ENCODE data around the gene ZBTB11. TPM values are rescaled to one million over a fixed set of nuclear protein-coding genes. Genes with fewer than 3 reads are reported as not detected.

The ZBTB11 gene
- polyA plus RNA-seq, 1 of the 3 experiments (the other 2 are of a cell fraction) = 4.9 TPM

GRCh38 chr3:101660714-101661113 is 16.2 kb downstream of the ZBTB11 start:
- Histone ChIP-seq H3K4me3 (ENCODE audit: low read depth in 2 of 2, low read length in 1 of 2) (no peak overlapping the region), H3K9me3 (no peaks in the 10 kb centered on the region), H3K79me2 (ENCODE audit: insufficient read depth) (no peaks in the 10 kb centered on the region), H4K20me1 (ENCODE audit: insufficient read depth) (no peaks in the 10 kb centered on the region), H3F3A (replicated peaks; ENCODE audit: insufficient read depth) (no peaks in the 10 kb centered on the region), H3K36me3 (replicated peaks in 1 of 2; ENCODE audit: control insufficient read depth in 1 of 2, insufficient read depth in 2 of 2, low read length in 1 of 2) (peaks cover 43 to 64% of the 10 kb centered on the region in 2 experiments), H3K9me2 (no peaks in the 10 kb centered on the region), H3K27ac (ENCODE audit: low read depth in 2 of 2, low read length in 1 of 2) (no peak overlapping the region), H3K9ac (no peak overlapping the region), H3K27me3 (ENCODE audit: insufficient read depth) (no peaks in the 10 kb centered on the region), H3K4me2 (no peak overlapping the region), H2AFZ (ENCODE audit: low read depth) (no peak overlapping the region), H3K4me1 (ENCODE audit: control insufficient read depth in 1 of 2, insufficient read depth in 2 of 2, low read depth in 1 of 2, low read length in 1 of 2) (no peaks in the 10 kb centered on the region)
- 88% methylated on average over 3 of the region's 3 CpGs for WGBS (ENCODE audit: low lambda C conversion rate)
- ChIA-PET POLR2A (no interaction called here), CTCF (no interaction called here)
- no peak for DNase-seq
- TF ChIP-seq SIN3A (IDR thresholded peaks at IDR 0.05; ENCODE audit: borderline replicate concordance, low read depth, low read length) (no peak), MAX (IDR thresholded peaks at IDR 0.05; ENCODE audit: low read depth) (no peak), YY1 (IDR thresholded peaks at IDR 0.05; ENCODE audit: low read depth) (no peak), RAD21 (IDR thresholded peaks at IDR 0.05; ENCODE audit: low read length) (no peak), USF1 (IDR thresholded peaks at IDR 0.05; ENCODE audit: borderline replicate concordance, low read depth) (no peak), CHD2 (IDR thresholded peaks at IDR 0.05; ENCODE audit: low read length, partially characterized antibody) (no peak), EZH2phosphoT487 (IDR thresholded peaks at IDR 0.05; ENCODE audit: borderline replicate concordance, low read depth) (no peak), EP300 (IDR thresholded peaks at IDR 0.05; ENCODE audit: borderline replicate concordance in 1 of 2, low read depth in 1 of 2, low read length in 1 of 2) (no peak), SMC3 (IDR thresholded peaks at IDR 0.05; ENCODE audit: low read depth, low read length) (no peak), GATA2 (CRISPR knock-in tag; IDR thresholded peaks at IDR 0.05) (no peak), ZBTB33 (IDR thresholded peaks at IDR 0.05; ENCODE audit: borderline replicate concordance, low read depth) (no peak), RFX5 (IDR thresholded peaks at IDR 0.05; ENCODE audit: low read length) (no peak)
- TF ChIP-seq, protein P1, sequence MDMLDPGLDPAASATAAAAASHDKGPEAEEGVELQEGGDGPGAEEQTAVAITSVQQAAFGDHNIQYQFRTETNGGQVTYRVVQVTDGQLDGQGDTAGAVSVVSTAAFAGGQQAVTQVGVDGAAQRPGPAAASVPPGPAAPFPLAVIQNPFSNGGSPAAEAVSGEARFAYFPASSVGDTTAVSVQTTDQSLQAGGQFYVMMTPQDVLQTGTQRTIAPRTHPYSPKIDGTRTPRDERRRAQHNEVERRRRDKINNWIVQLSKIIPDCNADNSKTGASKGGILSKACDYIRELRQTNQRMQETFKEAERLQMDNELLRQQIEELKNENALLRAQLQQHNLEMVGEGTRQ (IDR thresholded peaks at IDR 0.05; ENCODE audit: borderline replicate concordance, low read depth, low read length) = no peak
- TF ChIP-seq, protein P2, sequence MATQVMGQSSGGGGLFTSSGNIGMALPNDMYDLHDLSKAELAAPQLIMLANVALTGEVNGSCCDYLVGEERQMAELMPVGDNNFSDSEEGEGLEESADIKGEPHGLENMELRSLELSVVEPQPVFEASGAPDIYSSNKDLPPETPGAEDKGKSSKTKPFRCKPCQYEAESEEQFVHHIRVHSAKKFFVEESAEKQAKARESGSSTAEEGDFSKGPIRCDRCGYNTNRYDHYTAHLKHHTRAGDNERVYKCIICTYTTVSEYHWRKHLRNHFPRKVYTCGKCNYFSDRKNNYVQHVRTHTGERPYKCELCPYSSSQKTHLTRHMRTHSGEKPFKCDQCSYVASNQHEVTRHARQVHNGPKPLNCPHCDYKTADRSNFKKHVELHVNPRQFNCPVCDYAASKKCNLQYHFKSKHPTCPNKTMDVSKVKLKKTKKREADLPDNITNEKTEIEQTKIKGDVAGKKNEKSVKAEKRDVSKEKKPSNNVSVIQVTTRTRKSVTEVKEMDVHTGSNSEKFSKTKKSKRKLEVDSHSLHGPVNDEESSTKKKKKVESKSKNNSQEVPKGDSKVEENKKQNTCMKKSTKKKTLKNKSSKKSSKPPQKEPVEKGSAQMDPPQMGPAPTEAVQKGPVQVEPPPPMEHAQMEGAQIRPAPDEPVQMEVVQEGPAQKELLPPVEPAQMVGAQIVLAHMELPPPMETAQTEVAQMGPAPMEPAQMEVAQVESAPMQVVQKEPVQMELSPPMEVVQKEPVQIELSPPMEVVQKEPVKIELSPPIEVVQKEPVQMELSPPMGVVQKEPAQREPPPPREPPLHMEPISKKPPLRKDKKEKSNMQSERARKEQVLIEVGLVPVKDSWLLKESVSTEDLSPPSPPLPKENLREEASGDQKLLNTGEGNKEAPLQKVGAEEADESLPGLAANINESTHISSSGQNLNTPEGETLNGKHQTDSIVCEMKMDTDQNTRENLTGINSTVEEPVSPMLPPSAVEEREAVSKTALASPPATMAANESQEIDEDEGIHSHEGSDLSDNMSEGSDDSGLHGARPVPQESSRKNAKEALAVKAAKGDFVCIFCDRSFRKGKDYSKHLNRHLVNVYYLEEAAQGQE (IDR thresholded peaks at IDR 0.05; ENCODE audit: low read depth, low read length) = no peak
- TF ChIP-seq, protein P3, sequence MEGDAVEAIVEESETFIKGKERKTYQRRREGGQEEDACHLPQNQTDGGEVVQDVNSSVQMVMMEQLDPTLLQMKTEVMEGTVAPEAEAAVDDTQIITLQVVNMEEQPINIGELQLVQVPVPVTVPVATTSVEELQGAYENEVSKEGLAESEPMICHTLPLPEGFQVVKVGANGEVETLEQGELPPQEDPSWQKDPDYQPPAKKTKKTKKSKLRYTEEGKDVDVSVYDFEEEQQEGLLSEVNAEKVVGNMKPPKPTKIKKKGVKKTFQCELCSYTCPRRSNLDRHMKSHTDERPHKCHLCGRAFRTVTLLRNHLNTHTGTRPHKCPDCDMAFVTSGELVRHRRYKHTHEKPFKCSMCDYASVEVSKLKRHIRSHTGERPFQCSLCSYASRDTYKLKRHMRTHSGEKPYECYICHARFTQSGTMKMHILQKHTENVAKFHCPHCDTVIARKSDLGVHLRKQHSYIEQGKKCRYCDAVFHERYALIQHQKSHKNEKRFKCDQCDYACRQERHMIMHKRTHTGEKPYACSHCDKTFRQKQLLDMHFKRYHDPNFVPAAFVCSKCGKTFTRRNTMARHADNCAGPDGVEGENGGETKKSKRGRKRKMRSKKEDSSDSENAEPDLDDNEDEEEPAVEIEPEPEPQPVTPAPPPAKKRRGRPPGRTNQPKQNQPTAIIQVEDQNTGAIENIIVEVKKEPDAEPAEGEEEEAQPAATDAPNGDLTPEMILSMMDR (IDR thresholded peaks at IDR 0.05) = no peak
